Measurements from ENCODE around the gene MKI67. TPM values are rescaled to one million over a fixed set of nuclear protein-coding genes. Genes with fewer than 3 reads are reported as not detected.

MKI67 gene
- total and polyA plus RNA-seq, 2 of the 4 experiments (the other 2 are of a cell fraction) = 13.5 to 36.4 TPM

- H4K5ac ChIP-seq (ENCODE audit: low read depth, low read length) = no peak overlapping the region
- intact Hi-C loops (cut with micrococcal nuclease) = no loop called here
- TF ChIP-seq FOS (IDR thresholded peaks at IDR 0.05; ENCODE audit: low read depth, low read length) = no peak
- TF ChIP-seq MAZ (IDR thresholded peaks at IDR 0.05; ENCODE audit: borderline replicate concordance, low read depth, low read length) = no peak
- no peak for TF ChIP-seq CHD1 (IDR thresholded peaks at IDR 0.05; ENCODE audit: low read depth, low read length)
- TF ChIP-seq, protein P1, sequence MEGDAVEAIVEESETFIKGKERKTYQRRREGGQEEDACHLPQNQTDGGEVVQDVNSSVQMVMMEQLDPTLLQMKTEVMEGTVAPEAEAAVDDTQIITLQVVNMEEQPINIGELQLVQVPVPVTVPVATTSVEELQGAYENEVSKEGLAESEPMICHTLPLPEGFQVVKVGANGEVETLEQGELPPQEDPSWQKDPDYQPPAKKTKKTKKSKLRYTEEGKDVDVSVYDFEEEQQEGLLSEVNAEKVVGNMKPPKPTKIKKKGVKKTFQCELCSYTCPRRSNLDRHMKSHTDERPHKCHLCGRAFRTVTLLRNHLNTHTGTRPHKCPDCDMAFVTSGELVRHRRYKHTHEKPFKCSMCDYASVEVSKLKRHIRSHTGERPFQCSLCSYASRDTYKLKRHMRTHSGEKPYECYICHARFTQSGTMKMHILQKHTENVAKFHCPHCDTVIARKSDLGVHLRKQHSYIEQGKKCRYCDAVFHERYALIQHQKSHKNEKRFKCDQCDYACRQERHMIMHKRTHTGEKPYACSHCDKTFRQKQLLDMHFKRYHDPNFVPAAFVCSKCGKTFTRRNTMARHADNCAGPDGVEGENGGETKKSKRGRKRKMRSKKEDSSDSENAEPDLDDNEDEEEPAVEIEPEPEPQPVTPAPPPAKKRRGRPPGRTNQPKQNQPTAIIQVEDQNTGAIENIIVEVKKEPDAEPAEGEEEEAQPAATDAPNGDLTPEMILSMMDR (conservative IDR thresholded peaks at IDR 0.05; ENCODE audit: low read depth, low read length) = no peak
- TF ChIP-seq RCOR1 (IDR thresholded peaks at IDR 0.05; ENCODE audit: insufficient replicate concordance, low read length) = no peak
- TF ChIP-seq, protein P2, sequence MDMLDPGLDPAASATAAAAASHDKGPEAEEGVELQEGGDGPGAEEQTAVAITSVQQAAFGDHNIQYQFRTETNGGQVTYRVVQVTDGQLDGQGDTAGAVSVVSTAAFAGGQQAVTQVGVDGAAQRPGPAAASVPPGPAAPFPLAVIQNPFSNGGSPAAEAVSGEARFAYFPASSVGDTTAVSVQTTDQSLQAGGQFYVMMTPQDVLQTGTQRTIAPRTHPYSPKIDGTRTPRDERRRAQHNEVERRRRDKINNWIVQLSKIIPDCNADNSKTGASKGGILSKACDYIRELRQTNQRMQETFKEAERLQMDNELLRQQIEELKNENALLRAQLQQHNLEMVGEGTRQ (IDR thresholded peaks at IDR 0.05; ENCODE audit: low read depth, low read length) = no peak
- no peak for TF ChIP-seq MXI1 (IDR thresholded peaks at IDR 0.05; ENCODE audit: borderline replicate concordance, low read depth, low read length)
- TF ChIP-seq CEBPB (IDR thresholded peaks at IDR 0.05; ENCODE audit: low read depth, low read length) = no peak
- no peak for TF ChIP-seq RFX5 (IDR thresholded peaks at IDR 0.05; ENCODE audit: low read depth, low read length)
- TF ChIP-seq NFE2L2 (IDR thresholded peaks at IDR 0.05; ENCODE audit: low read depth, low read length) = no peak
- no peak for TF ChIP-seq RAD21 (IDR thresholded peaks at IDR 0.05; ENCODE audit: low read length)
- no peak for TF ChIP-seq BHLHE40 (IDR thresholded peaks at IDR 0.05; ENCODE audit: low read depth, low read length)
- in situ Hi-C loops (cut with MboI; ENCODE audit: low sequenced_read_pairs) = no loop called here
- no peak overlapping the region for H3K4me3 ChIP-seq (ENCODE audit: insufficient read depth, low read depth, low read length)
- no peaks in the 10 kb centered on the region for H3K79me1 ChIP-seq (ENCODE audit: low read depth in 1 of 2, low read length in 2 of 2)
- H3K9me3 ChIP-seq (ENCODE audit: control insufficient read depth, insufficient read depth, low read length) = no peaks in the 10 kb centered on the region
- H3K56ac ChIP-seq (ENCODE audit: extremely low read depth, insufficient read depth, low read length) = no peak overlapping the region
- H2BK120ac ChIP-seq (ENCODE audit: low read depth, low read length) = no peak overlapping the region
- no peak overlapping the region for H2BK15ac ChIP-seq (ENCODE audit: low read depth, low read length)
- no peak overlapping the region for H3K23ac ChIP-seq (ENCODE audit: low read depth, low read length)
- no peaks in the 10 kb centered on the region; the same call in 1 of the 2 replicates for H3K27me3 ChIP-seq (ENCODE audit: control insufficient read depth, insufficient read depth, low read length)
- H3K18ac ChIP-seq (ENCODE audit: low read depth, low read length) = no peak overlapping the region
- no peak overlapping the region for H2BK20ac ChIP-seq (ENCODE audit: low read depth, low read length)
- H4K20me1 ChIP-seq (ENCODE audit: insufficient read depth, low read length) = no peaks in the 10 kb centered on the region
- no peak overlapping the region for H2BK5ac ChIP-seq (ENCODE audit: low read depth, low read length, poor library complexity, severe bottlenecking)
- H3K27ac ChIP-seq (ENCODE audit: insufficient read depth, low read length) = no peak overlapping the region
- no peak overlapping the region for H3K4me2 ChIP-seq (ENCODE audit: low read depth, low read length)
- dilution Hi-C loops (cut with HindIII; ENCODE audit: low sequenced_read_pairs, unreplicated experiment) = no loop called here
- peaks cover 6% of the 10 kb centered on the region for H3K4me1 ChIP-seq (ENCODE audit: control insufficient read depth, insufficient read depth, low read length)
- peaks cover 3% of the 10 kb centered on the region; the same call in 1 of the 2 replicates for H3K9me1 ChIP-seq (ENCODE audit: insufficient read depth, low read length)
- no peak overlapping the region for H4K8ac ChIP-seq (ENCODE audit: low read depth in 2 of 2, low read length in 2 of 2)
- ChIA-PET POLR2A (ENCODE audit: unreplicated experiment) (no interaction called here), CTCF (no interaction called here)
- H3K9ac ChIP-seq (ENCODE audit: low read depth, low read length) = no peak overlapping the region
- no peak overlapping the region for H2AK5ac ChIP-seq (ENCODE audit: low read depth, low read length)
- H3K14ac ChIP-seq (replicated peaks; ENCODE audit: low read depth, low read length) = no peak overlapping the region
- no peak for DNase-seq
- WGBS, 2 experiments (ENCODE audit: extremely low coverage in 2 of 2, insufficient read length in 1 of 2) = no CpG with 5 or more reads among the region's 7 CpGs
- no peak overlapping the region for H4K91ac ChIP-seq (ENCODE audit: insufficient read depth, low read depth, low read length)
- no peak overlapping the region for H2AK9ac ChIP-seq (replicated peaks; ENCODE audit: low read depth, low read length, poor library complexity)
- BruUV-seq (replicated peaks) = no TSS peak
- peak overlapping the region; percentile 49 for H2AFZ ChIP-seq (replicated peaks; ENCODE audit: low read length, poor library complexity)
- H3K4ac ChIP-seq (ENCODE audit: low read depth, low read length) = no peak overlapping the region
- H3K36me3 ChIP-seq (ENCODE audit: control insufficient read depth, insufficient read depth, low read length) = no peaks in the 10 kb centered on the region
- ATAC-seq (ENCODE audit: low read depth) = no peak
Observed at GRCh38 chr10:128063736-128064107, 62.5 kb downstream of the MKI67 start.
